ENCODE measurements around the gene NFIA.
"Not testable (repeated sequence)": the region's sequence is repeated elsewhere in the genome, so short reads cannot be mapped to it uniquely, and the experiment has no call there.

The NFIA gene

DNA sequence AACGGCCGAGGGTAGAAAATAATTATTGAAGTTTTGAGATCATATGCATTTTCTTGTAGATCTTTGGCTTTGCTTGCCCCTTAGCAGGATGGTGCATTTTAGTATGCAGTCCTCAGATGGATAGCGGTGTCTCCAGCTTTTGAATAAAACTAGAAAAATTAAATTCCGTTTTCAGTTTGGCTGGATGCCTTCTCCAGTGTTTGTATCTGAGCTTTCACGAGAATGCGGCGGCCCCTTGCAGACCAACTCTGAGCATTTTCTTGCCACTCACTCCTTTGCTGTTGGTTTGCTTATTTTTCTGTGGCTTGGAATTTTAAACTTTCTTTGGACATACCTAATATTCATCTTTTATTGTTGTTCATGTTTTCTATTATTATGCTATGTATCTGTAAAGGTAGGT is 192.6 kb downstream of the NFIA start:
- Histone ChIP-seq H3K36me3 (ENCODE audit: control insufficient read depth in 1 of 2, insufficient read depth in 2 of 2, low read length in 2 of 2) (no peaks in the 10 kb centered on the region), H3K79me2 (ENCODE audit: control insufficient read depth, insufficient read depth, low read length, poor library complexity) (no peaks in the 10 kb centered on the region), H3K4me3 (ENCODE audit: low read depth, low read length) (no peak overlapping the region), H3K14ac (ENCODE audit: low read length) (no peak overlapping the region), H3K23ac (ENCODE audit: low read length) (no peak overlapping the region), H3K9me3 (ENCODE audit: insufficient read depth, low read depth, low read length) (no peaks in the 10 kb centered on the region), H3K4ac (ENCODE audit: low read depth, low read length) (no peak overlapping the region), H3K4me1 (ENCODE audit: control insufficient read depth in 1 of 2, insufficient read depth in 2 of 2, low read length in 2 of 2) (no peaks in the 10 kb centered on the region), H3K79me1 (ENCODE audit: low read length) (no peaks in the 10 kb centered on the region), H2AFZ (ENCODE audit: insufficient read depth, low read length, poor library complexity) (no peak overlapping the region), H4K8ac (ENCODE audit: low read depth, low read length) (no peak overlapping the region), H3K27me3 (ENCODE audit: insufficient read depth, low read length) (no peaks in the 10 kb centered on the region), H3K18ac (ENCODE audit: low read length) (no peak overlapping the region), H2BK5ac (ENCODE audit: low read depth, low read length, poor library complexity) (no peak overlapping the region), H2AK5ac (ENCODE audit: low read length) (no peak overlapping the region), H4K91ac (ENCODE audit: low read depth, low read length) (no peak overlapping the region), H4K12ac (ENCODE audit: low read depth, low read length) (no peak overlapping the region), H2BK120ac (ENCODE audit: insufficient read depth, low read length, poor library complexity) (no peak overlapping the region), H3K27ac (ENCODE audit: low read depth, low read length) (no peak overlapping the region), H3K9ac (ENCODE audit: low read length) (no peak overlapping the region), H3K4me2 (ENCODE audit: low read length) (no peak overlapping the region), H2BK12ac (ENCODE audit: low read length) (no peak overlapping the region)
- DNase-seq, result no peak
- no CpG with 5 or more reads among the region's 7 CpGs for WGBS (ENCODE audit: extremely low coverage, insufficient coverage, insufficient read length)

GRCh38 chr1:61276246-61276645 is 193.9 kb downstream of the NFIA start:
- Histone ChIP-seq H4K91ac (ENCODE audit: low read depth, low read length) (no peak overlapping the region), H3K36me3 (ENCODE audit: control insufficient read depth in 1 of 2, insufficient read depth in 2 of 2, low read length in 2 of 2) (no peaks in the 10 kb centered on the region), H3K79me1 (ENCODE audit: low read length) (no peaks in the 10 kb centered on the region), H4K12ac (ENCODE audit: low read depth, low read length) (no peak overlapping the region), H3K18ac (ENCODE audit: low read length) (no peak overlapping the region), H3K79me2 (ENCODE audit: control insufficient read depth, insufficient read depth, low read length, poor library complexity) (no peaks in the 10 kb centered on the region), H3K14ac (ENCODE audit: low read length) (no peak overlapping the region), H2AFZ (ENCODE audit: insufficient read depth, low read length, poor library complexity) (no peak overlapping the region), H3K4ac (ENCODE audit: low read depth, low read length) (no peak overlapping the region), H3K4me2 (ENCODE audit: low read length) (no peak overlapping the region), H2BK12ac (ENCODE audit: low read length) (no peak overlapping the region), H3K27ac (ENCODE audit: low read depth, low read length) (no peak overlapping the region), H2BK120ac (ENCODE audit: insufficient read depth, low read length, poor library complexity) (no peak overlapping the region), H3K23ac (ENCODE audit: low read length) (no peak overlapping the region), H3K4me1 (ENCODE audit: control insufficient read depth in 1 of 2, insufficient read depth in 2 of 2, low read length in 2 of 2) (no peaks in the 10 kb centered on the region), H3K9me3 (ENCODE audit: insufficient read depth, low read depth, low read length) (no peaks in the 10 kb centered on the region), H2BK5ac (ENCODE audit: low read depth, low read length, poor library complexity) (no peak overlapping the region), H2AK5ac (ENCODE audit: low read length) (no peak overlapping the region), H3K4me3 (ENCODE audit: low read depth, low read length) (no peak overlapping the region), H3K9ac (ENCODE audit: low read length) (no peak overlapping the region), H4K8ac (ENCODE audit: low read depth, low read length) (no peak overlapping the region), H3K27me3 (ENCODE audit: insufficient read depth, low read length) (no peaks in the 10 kb centered on the region)
- no peak for DNase-seq
- WGBS (ENCODE audit: extremely low coverage, insufficient coverage, insufficient read length), result no CpG with 5 or more reads among the region's 3 CpGs

DNA sequence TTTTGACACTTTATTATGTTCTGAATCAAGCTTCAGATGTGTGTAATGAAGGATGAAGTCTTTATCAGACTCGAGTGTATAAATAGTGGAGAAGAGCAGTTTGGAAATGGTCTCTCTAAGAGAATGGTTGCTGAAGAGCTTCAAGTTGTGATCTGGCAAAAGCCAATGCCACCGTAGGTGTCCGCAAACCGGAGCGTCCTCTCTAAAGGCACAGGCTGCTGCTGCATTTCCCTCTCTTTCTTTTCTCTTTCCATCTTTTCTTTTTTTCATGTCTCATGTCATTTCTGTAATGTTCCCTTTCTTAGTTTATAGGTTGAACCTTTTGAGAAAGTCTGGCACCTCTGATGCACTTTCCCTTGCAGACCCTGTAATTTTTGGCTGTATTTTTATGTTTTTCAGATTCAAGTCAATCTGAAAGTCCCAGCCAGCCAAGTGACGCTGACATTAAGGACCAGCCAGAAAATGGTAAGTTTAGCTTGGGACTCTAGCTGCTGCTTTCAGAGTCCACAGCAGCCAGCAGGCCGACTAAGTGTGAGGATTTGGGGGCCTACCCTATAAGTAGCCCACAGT is 194.8 kb downstream of the NFIA start:
- no peak overlapping the region for H2BK5ac ChIP-seq (ENCODE audit: low read depth, low read length, poor library complexity)
- H3K9me3 ChIP-seq (ENCODE audit: insufficient read depth, low read depth, low read length), result no peaks in the 10 kb centered on the region
- no peak overlapping the region for H2AK5ac ChIP-seq (ENCODE audit: low read length)
- no peak overlapping the region for H3K9ac ChIP-seq (ENCODE audit: low read length)
- no peak overlapping the region for H4K8ac ChIP-seq (ENCODE audit: low read depth, low read length)
- no peaks in the 10 kb centered on the region for H3K27me3 ChIP-seq (ENCODE audit: insufficient read depth, low read length)
- no peak overlapping the region for H3K4me2 ChIP-seq (ENCODE audit: low read length)
- H2BK12ac ChIP-seq (ENCODE audit: low read length), result no peak overlapping the region
- DNase-seq, result no peak
- H3K4me1 ChIP-seq (ENCODE audit: control insufficient read depth in 1 of 2, insufficient read depth in 2 of 2, low read length in 2 of 2), result no peaks in the 10 kb centered on the region
- H2BK120ac ChIP-seq (ENCODE audit: insufficient read depth, low read length, poor library complexity), result no peak overlapping the region
- no peaks in the 10 kb centered on the region for H3K79me2 ChIP-seq (ENCODE audit: control insufficient read depth, insufficient read depth, low read length, poor library complexity)
- no peaks in the 10 kb centered on the region for H3K36me3 ChIP-seq (ENCODE audit: control insufficient read depth in 1 of 2, insufficient read depth in 2 of 2, low read length in 2 of 2)
- H4K91ac ChIP-seq (ENCODE audit: low read depth, low read length), result no peak overlapping the region
- H3K23ac ChIP-seq (ENCODE audit: low read length), result no peak overlapping the region
- no CpG with 5 or more reads among the region's 7 CpGs for WGBS (ENCODE audit: extremely low coverage, insufficient coverage, insufficient read length)
- H3K27ac ChIP-seq (ENCODE audit: low read depth, low read length), result no peak overlapping the region
- H2AFZ ChIP-seq (ENCODE audit: insufficient read depth, low read length, poor library complexity), result no peak overlapping the region
- H3K4ac ChIP-seq (ENCODE audit: low read depth, low read length), result no peak overlapping the region
- H3K79me1 ChIP-seq (ENCODE audit: low read length), result no peaks in the 10 kb centered on the region
- no peak overlapping the region for H4K12ac ChIP-seq (ENCODE audit: low read depth, low read length)
- no peak overlapping the region for H3K4me3 ChIP-seq (ENCODE audit: low read depth, low read length)
- H3K18ac ChIP-seq (ENCODE audit: low read length), result no peak overlapping the region
- H3K14ac ChIP-seq (ENCODE audit: low read length), result no peak overlapping the region

- H3K4me2 ChIP-seq (ENCODE audit: low read length); H2AK5ac ChIP-seq (ENCODE audit: low read length); H4K91ac ChIP-seq (ENCODE audit: low read depth, low read length); H2BK5ac ChIP-seq (ENCODE audit: low read depth, low read length, poor library complexity); H3K14ac ChIP-seq (ENCODE audit: low read length); H3K9ac ChIP-seq (ENCODE audit: low read length); H2BK120ac ChIP-seq (ENCODE audit: insufficient read depth, low read length, poor library complexity); H3K18ac ChIP-seq (ENCODE audit: low read length); H3K36me3 ChIP-seq (ENCODE audit: control insufficient read depth in 1 of 2, insufficient read depth in 2 of 2, low read length in 2 of 2); H3K79me2 ChIP-seq (ENCODE audit: control insufficient read depth, insufficient read depth, low read length, poor library complexity); H3K4me3 ChIP-seq (ENCODE audit: low read depth, low read length); H2AFZ ChIP-seq (ENCODE audit: insufficient read depth, low read length, poor library complexity); H3K4me1 ChIP-seq (ENCODE audit: control insufficient read depth in 1 of 2, insufficient read depth in 2 of 2, low read length in 2 of 2); H3K27me3 ChIP-seq (ENCODE audit: insufficient read depth, low read length); H3K9me3 ChIP-seq (ENCODE audit: insufficient read depth, low read depth, low read length); H4K12ac ChIP-seq (ENCODE audit: low read depth, low read length); H3K23ac ChIP-seq (ENCODE audit: low read length); H3K27ac ChIP-seq (ENCODE audit: low read depth, low read length); H2BK12ac ChIP-seq (ENCODE audit: low read length); H4K8ac ChIP-seq (ENCODE audit: low read depth, low read length); H3K79me1 ChIP-seq (ENCODE audit: low read length); H3K4ac ChIP-seq (ENCODE audit: low read depth, low read length): not testable (repeated sequence)
- WGBS (ENCODE audit: extremely low coverage, insufficient coverage, insufficient read length), result no CpG with 5 or more reads among the region's 8 CpGs
- DNase-seq, result peak; percentile 17 to 23
These were observed 196.1 kb downstream of the NFIA start for GRCh38 chr1:61278503-61278902.

All from trophoblast cell (in vitro differentiated cells and primary cell).